Smooth muscle cell (in vitro differentiated cells): Measurements from ENCODE around the gene VWDE. TPM values are rescaled to one million over a fixed set of nuclear protein-coding genes. Genes with fewer than 3 reads are reported as not detected.

Experiments
- DNase-seq: peaks from one replicate; lab custom pipeline; 2025; ENCODE audit not compliant: unreplicated experiment; lab: John Stamatoyannopoulos, UW
- H2AFZ ChIP-seq: fragments of 200-600 bp; sonication (generic); 2 replicates; pipeline ENCODE4 v1.6.0; 2016; ENCODE audit warnings: antibody characterized with exemption, low read depth, mild to moderate bottlenecking
- H3F3A ChIP-seq: fragments of 200-600 bp; sonication (generic); 2 replicates; pipeline ENCODE4 v1.6.0; 2017; ENCODE audit warnings: antibody characterized with exemption, low read depth
- H3K27ac ChIP-seq: fragments of 200-600 bp; sonication (generic); 2 replicates; pipeline ENCODE4 v1.5.1; 2016; ENCODE audit warnings: low read depth, mild to moderate bottlenecking
- H3K27me3 ChIP-seq: fragments of 200-600 bp; sonication (generic); 2 replicates; pipeline ENCODE4 v1.6.1; 2016; ENCODE audit warnings: low read depth, mild to moderate bottlenecking
- H3K36me3 ChIP-seq: fragments of 200-600 bp; sonication (generic); 2 replicates; pipeline ENCODE4 v1.5.1; 2016; ENCODE audit warnings: low read depth
- H3K4me1 ChIP-seq: fragments of 200-600 bp; sonication (generic); 2 replicates; pipeline ENCODE4 v1.5.1; 2016; ENCODE audit warnings: low read depth
- H3K4me2 ChIP-seq: fragments of 200-600 bp; sonication (generic); 2 replicates; pipeline ENCODE4 v1.6.0; 2016; ENCODE audit warnings: mild to moderate bottlenecking
- H3K4me3 ChIP-seq: fragments of 200-600 bp; sonication (generic); 2 replicates; pipeline ENCODE4 v1.5.1; 2016; ENCODE audit warnings: mild to moderate bottlenecking
- H3K79me2 ChIP-seq: fragments of 200-600 bp; sonication (generic); 2 replicates; pipeline ENCODE4 v1.6.0; 2016; ENCODE audit warnings: low read depth, mild to moderate bottlenecking
- H3K9ac ChIP-seq: fragments of 200-600 bp; sonication (generic); 2 replicates; pipeline ENCODE4 v1.6.0; 2016; ENCODE audit warnings: low read depth
- H3K9me3 ChIP-seq: fragments of 200-600 bp; sonication (generic); replicated peaks from 2 replicates; pipeline ENCODE4 v1.5.1; 2016; ENCODE audit warnings: low read depth
- H4K20me1 ChIP-seq: fragments of 200-600 bp; sonication (generic); 2 replicates; pipeline ENCODE4 v1.6.0; 2016; ENCODE audit warnings: low read depth
- CTCF ChIP-seq: fragments of 200-600 bp; sonication (generic); IDR thresholded peaks from 2 replicates; pipeline ENCODE4 v1.5.1; 2017; ENCODE audit warnings: borderline replicate concordance, mild to moderate bottlenecking, antibody characterized with exemption; ENCODE audit not compliant: insufficient read depth, poor library complexity, severe bottlenecking
- WGBS: methylation state at CpG from one replicate; pipeline ENCODE4 v1.1.7; 2016; ENCODE audit warnings: low lambda C conversion rate; 5-methylcytosine and 5-hydroxymethylcytosine counted together
- polyA plus RNA-seq: library from polyadenylated mRNA; unstranded; fragments of >200 nt; fragmentation: Nextera tagmentation; extraction: Ambion mirVana; gene quantifications from 2 replicates; pipeline ENCODE4 v1.2.1, GENCODE V29; 2016
- total RNA-seq: library from RNA; depleted of rRNA; stranded (reverse); fragments of >200 nt; gene quantifications from 2 replicates; pipeline ENCODE4 v1.2.3, GENCODE V29; 2014

Gene VWDE
- total and polyA plus RNA-seq, 2 experiments from 2014 or later: 0.49 TPM; not detected in 1

GRCh38 chr7:12431886-12432556, 28.4 kb upstream of the VWDE start:
- DNase-seq: no peak

GRCh38 chr7:12425311-12425710, 21.6 kb upstream of the VWDE start:
- H3F3A ChIP-seq: no peaks in the 10 kb centered on the region
- no peaks in the 10 kb centered on the region for H4K20me1 ChIP-seq
- TF ChIP-seq CTCF: no peak
- H3K27ac ChIP-seq: no peak overlapping the region
- H3K4me2 ChIP-seq: no peak overlapping the region
- no peak overlapping the region for H3K9ac ChIP-seq
- no peaks in the 10 kb centered on the region for H3K9me3 ChIP-seq
- H3K27me3 ChIP-seq: peaks cover 9% of the 10 kb centered on the region
- H3K36me3 ChIP-seq: no peaks in the 10 kb centered on the region
- H3K4me3 ChIP-seq: no peak overlapping the region
- WGBS: 66% methylated on average over 1 of the region's 1 CpG
- H3K79me2 ChIP-seq: no peaks in the 10 kb centered on the region
- DNase-seq: no peak
- H2AFZ ChIP-seq: no peak overlapping the region
- H3K4me1 ChIP-seq: no peaks in the 10 kb centered on the region

More at GRCh38 chr7:12431886-12432556, 28.4 kb upstream of the VWDE start:
- no peaks in the 10 kb centered on the region for H3F3A ChIP-seq
- no peak overlapping the region for H2AFZ ChIP-seq
- no peak for TF ChIP-seq CTCF
- no peaks in the 10 kb centered on the region for H3K79me2 ChIP-seq
- peak overlapping the region; percentile 33 for H3K4me2 ChIP-seq
- WGBS: 63% methylated on average over 11 of the region's 11 CpGs
- H3K27me3 ChIP-seq: no peaks in the 10 kb centered on the region
- peak overlapping the region; percentile 8 for H3K4me3 ChIP-seq
- H3K36me3 ChIP-seq: no peaks in the 10 kb centered on the region
- no peak overlapping the region for H3K9ac ChIP-seq
- no peaks in the 10 kb centered on the region for H4K20me1 ChIP-seq
- H3K9me3 ChIP-seq: no peaks in the 10 kb centered on the region
- no peaks in the 10 kb centered on the region for H3K4me1 ChIP-seq
- peak overlapping the region; percentile 18 for H3K27ac ChIP-seq

- Histone ChIP-seq H3K79me2 (no peaks in the 10 kb centered on the region), H3K27me3 (peaks cover 21% of the 10 kb centered on the region), H4K20me1 (no peaks in the 10 kb centered on the region), H3K9me3 (no peaks in the 10 kb centered on the region), H3K36me3 (no peaks in the 10 kb centered on the region), H3K4me1 (no peaks in the 10 kb centered on the region), H3F3A (no peaks in the 10 kb centered on the region), H3K27ac (no peak overlapping the region), H2AFZ (no peak overlapping the region), H3K9ac (no peak overlapping the region), H3K4me2 (no peak overlapping the region), H3K4me3 (no peak overlapping the region)
- DNase-seq: no peak
- no peak for TF ChIP-seq CTCF
- WGBS: 46% methylated on average over 12 of the region's 12 CpGs
Observed at GRCh38 chr7:12423997-12424745, 20.5 kb upstream of the VWDE start.
